ENCODE data around the gene KRTAP4-7. TPM values are rescaled to one million over a fixed set of nuclear protein-coding genes. Genes with fewer than 3 reads are reported as not detected.
"Not testable (repeated sequence)": the region's sequence is repeated elsewhere in the genome, so short reads cannot be mapped to it uniquely, and the experiment has no call there.

Gene KRTAP4-7
- total RNA-seq, 1 donor from 2014 or later = not detected

DNA sequence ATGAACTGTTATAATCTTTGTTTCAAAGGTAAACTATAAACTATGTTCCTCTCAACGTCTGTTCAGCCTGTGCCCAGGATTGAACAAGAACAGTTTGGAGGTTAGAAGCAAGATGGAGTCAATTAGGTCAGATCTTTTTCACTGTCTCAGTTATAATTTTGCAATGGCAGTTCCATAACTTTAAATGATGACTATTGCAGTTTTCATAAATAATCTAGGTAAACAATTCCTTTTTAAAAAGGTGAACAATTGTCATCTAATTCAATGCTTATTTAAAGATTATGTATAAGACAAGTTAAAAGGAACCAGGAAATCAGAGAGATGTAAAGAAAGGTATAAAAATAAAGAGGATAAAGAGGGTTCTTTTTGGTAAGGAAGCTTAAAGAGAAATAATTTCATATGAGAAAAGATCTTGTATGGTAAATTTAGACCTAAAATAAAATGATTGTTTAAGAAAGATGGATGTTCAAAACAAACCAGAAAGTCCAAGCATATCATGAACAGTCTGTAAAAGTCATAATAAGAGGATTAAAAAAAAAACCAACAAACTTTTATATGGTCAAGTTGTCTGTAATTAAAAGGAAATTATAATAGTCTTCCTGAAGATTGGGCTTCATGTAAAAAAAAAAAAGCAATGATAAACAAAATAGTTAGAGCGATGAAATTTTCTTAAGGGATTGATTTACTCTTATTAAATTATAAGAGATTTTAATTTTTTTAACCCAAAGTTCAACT, 27.4 kb downstream of the KRTAP4-7 start:
- H3K36me3 ChIP-seq = peaks cover 12% of the 10 kb centered on the region
- H3K27ac ChIP-seq = no peak overlapping the region
- H3K27me3 Mint-ChIP-seq (ENCODE audit: insufficient read depth, low read depth) = no peaks in the 10 kb centered on the region
- H3K9ac ChIP-seq = no peak overlapping the region
- H3K4me3 Mint-ChIP-seq = no peak overlapping the region
- no peaks in the 10 kb centered on the region for H3K36me3 Mint-ChIP-seq
- H3K4me1 ChIP-seq = no peaks in the 10 kb centered on the region
- no peak overlapping the region for H2AFZ ChIP-seq (replicated peaks)
- H3K9me3 ChIP-seq (ENCODE audit: low read depth) = peaks cover 23% of the 10 kb centered on the region
- no peak for DNase-seq (ENCODE audit: low spot score)
- H3K27ac Mint-ChIP-seq = no peak overlapping the region
- no peak overlapping the region for H3K4me3 ChIP-seq
- peaks cover 17% of the 10 kb centered on the region for H3K9me3 Mint-ChIP-seq
- no peaks in the 10 kb centered on the region for H3K27me3 ChIP-seq
- TF ChIP-seq EZH2phosphoT487 (IDR thresholded peaks at IDR 0.05) (no peak), EZH2 (IDR thresholded peaks at IDR 0.05) (no peak), CTCF (IDR thresholded peaks at IDR 0.05) (no peak)
- H4K20me1 ChIP-seq (ENCODE audit: low read depth) = no peaks in the 10 kb centered on the region
- H3K4me1 Mint-ChIP-seq = no peaks in the 10 kb centered on the region
- no peak overlapping the region for H3K4me2 ChIP-seq
- no peaks in the 10 kb centered on the region for H3F3A ChIP-seq (ENCODE audit: low read depth)
- no peaks in the 10 kb centered on the region for H3K79me2 ChIP-seq (ENCODE audit: low read depth)

- Mint-ChIP-seq H3K4me1 (no peaks in the 10 kb centered on the region), H3K27ac (no peak overlapping the region), H3K4me3 (no peak overlapping the region), H3K27me3 (ENCODE audit: insufficient read depth, low read depth) (peaks cover 3% of the 10 kb centered on the region), H3K9me3 (peaks cover 10% of the 10 kb centered on the region), H3K36me3 (no peaks in the 10 kb centered on the region)
- Histone ChIP-seq H3K4me3 (no peak overlapping the region), H3K27me3 (no peaks in the 10 kb centered on the region), H3F3A (ENCODE audit: low read depth) (no peaks in the 10 kb centered on the region), H2AFZ (replicated peaks) (no peak overlapping the region), H3K36me3 (peaks cover 5% of the 10 kb centered on the region), H3K27ac (no peak overlapping the region), H3K9me3 (ENCODE audit: low read depth) (peaks cover 19% of the 10 kb centered on the region), H4K20me1 (ENCODE audit: low read depth) (no peaks in the 10 kb centered on the region), H3K9ac (no peak overlapping the region), H3K4me2 (no peak overlapping the region), H3K4me1 (no peaks in the 10 kb centered on the region), H3K79me2 (ENCODE audit: low read depth) (no peaks in the 10 kb centered on the region)
- DNase-seq (ENCODE audit: low spot score) = no peak
- TF ChIP-seq EZH2 (IDR thresholded peaks at IDR 0.05) = no peak
- no peak for TF ChIP-seq EZH2phosphoT487 (IDR thresholded peaks at IDR 0.05)
- TF ChIP-seq CTCF (IDR thresholded peaks at IDR 0.05) = no peak
Observed at GRCh38 chr17:41116297-41116696, 32.3 kb downstream of the KRTAP4-7 start.

DNA sequence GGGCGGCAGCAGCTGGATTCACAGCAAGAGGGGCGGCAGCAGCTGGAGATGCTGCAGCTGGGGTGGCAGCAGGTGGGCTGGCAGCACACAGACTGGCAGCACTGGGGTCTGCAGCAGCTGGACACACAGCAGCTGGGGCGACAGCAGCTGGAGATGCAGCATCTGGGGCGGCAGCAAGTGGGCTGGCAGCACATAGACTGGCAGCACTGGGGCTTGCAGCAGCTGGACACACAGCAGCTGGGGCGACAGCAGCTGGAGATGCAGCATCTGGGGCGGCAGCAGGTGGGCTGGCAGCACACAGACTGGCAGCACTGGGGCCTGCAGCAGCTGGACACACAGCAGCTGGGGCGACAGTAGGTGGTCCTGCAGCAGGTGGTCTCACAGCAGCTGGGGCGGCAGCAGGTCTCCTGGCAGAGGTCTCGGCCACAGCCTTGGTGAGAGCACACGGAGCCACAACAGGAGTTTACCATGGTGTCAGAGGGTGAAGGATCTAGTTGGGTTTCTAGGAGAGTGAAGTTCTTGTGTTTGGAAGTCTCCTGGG, 34.0 kb downstream of the KRTAP4-7 start, which contains the start of gene KRTAP4-11:
KRTAP4-11 (minus strand) TSS at position 528 of the 541 bp plus-strand sequence; CDS start at position 470, 58 bp downstream.
- not testable (repeated sequence) for H3K27ac ChIP-seq; H2AFZ ChIP-seq (replicated peaks); H3K9me3 ChIP-seq (ENCODE audit: low read depth); H3K9ac ChIP-seq; H3K4me1 Mint-ChIP-seq; H3K79me2 ChIP-seq (ENCODE audit: low read depth); H4K20me1 ChIP-seq (ENCODE audit: low read depth); H3K4me3 ChIP-seq; H3K4me3 Mint-ChIP-seq; H3K27me3 ChIP-seq; H3K4me2 ChIP-seq; DNase-seq (ENCODE audit: low spot score); H3K4me1 ChIP-seq; H3K36me3 Mint-ChIP-seq; H3F3A ChIP-seq (ENCODE audit: low read depth); H3K9me3 Mint-ChIP-seq; H3K36me3 ChIP-seq; H3K27me3 Mint-ChIP-seq (ENCODE audit: insufficient read depth, low read depth)
- peak within 1 kb of the TSS; percentile 5 for H3K27ac Mint-ChIP-seq

GRCh38 chr17:41118721-41119120, 34.8 kb downstream of the KRTAP4-7 start:
- H3K27ac Mint-ChIP-seq = no peak overlapping the region
- DNase-seq (ENCODE audit: low spot score) = no peak
- H3K9me3 Mint-ChIP-seq = peaks cover 5% of the 10 kb centered on the region
- no peak overlapping the region for H3K4me3 ChIP-seq
- H3F3A ChIP-seq (ENCODE audit: low read depth) = no peaks in the 10 kb centered on the region
- H3K4me3 Mint-ChIP-seq = no peak overlapping the region
- no peaks in the 10 kb centered on the region for H3K36me3 ChIP-seq
- H3K4me1 Mint-ChIP-seq = peaks cover 5% of the 10 kb centered on the region
- H3K79me2 ChIP-seq (ENCODE audit: low read depth) = no peaks in the 10 kb centered on the region
- TF ChIP-seq EZH2phosphoT487 (IDR thresholded peaks at IDR 0.05) (no peak), EZH2 (IDR thresholded peaks at IDR 0.05) (no peak), CTCF (IDR thresholded peaks at IDR 0.05) (no peak)
- H4K20me1 ChIP-seq (ENCODE audit: low read depth) = no peaks in the 10 kb centered on the region
- H3K4me2 ChIP-seq = no peak overlapping the region
- no peak overlapping the region for H2AFZ ChIP-seq (replicated peaks)
- no peak overlapping the region for H3K27ac ChIP-seq
- H3K36me3 Mint-ChIP-seq = no peaks in the 10 kb centered on the region
- H3K27me3 Mint-ChIP-seq (ENCODE audit: insufficient read depth, low read depth) = peaks cover 5% of the 10 kb centered on the region
- H3K9me3 ChIP-seq (ENCODE audit: low read depth) = no peaks in the 10 kb centered on the region
- no peak overlapping the region for H3K9ac ChIP-seq
- H3K27me3 ChIP-seq = no peaks in the 10 kb centered on the region
- H3K4me1 ChIP-seq = no peaks in the 10 kb centered on the region

- not testable (repeated sequence) for DNase-seq (ENCODE audit: low spot score); H3K36me3 ChIP-seq; H3F3A ChIP-seq (ENCODE audit: low read depth); H2AFZ ChIP-seq (replicated peaks); H3K27ac ChIP-seq; H3K4me1 Mint-ChIP-seq; H3K4me3 Mint-ChIP-seq; H3K9me3 Mint-ChIP-seq; H3K36me3 Mint-ChIP-seq; H3K27me3 ChIP-seq; H3K4me3 ChIP-seq; H3K79me2 ChIP-seq (ENCODE audit: low read depth); H3K4me2 ChIP-seq; H3K4me1 ChIP-seq; H4K20me1 ChIP-seq (ENCODE audit: low read depth); H3K9ac ChIP-seq; H3K9me3 ChIP-seq (ENCODE audit: low read depth); H3K27ac Mint-ChIP-seq; H3K27me3 Mint-ChIP-seq (ENCODE audit: insufficient read depth, low read depth)
Observed at GRCh38 chr17:41119696-41120690, 36.0 kb downstream of the KRTAP4-7 start.
